Renal pelvis (tissue), 4 donors: Measurements from ENCODE around the gene PLPP6. TPM values are rescaled to one million over a fixed set of nuclear protein-coding genes. Genes with fewer than 3 reads are reported as not detected.
"Not testable (repeated sequence)": the region's sequence is repeated elsewhere in the genome, so short reads cannot be mapped to it uniquely, and the experiment has no call there.

ENCODE experiments used
- DNase-seq: peaks from one replicate; pipeline ENCODE4 v3.0.0-alpha.2; 2013
- polyA plus RNA-seq, 3 donors: library from polyadenylated mRNA; unstranded; fragments of 120-200 nt; gene quantifications; one replicate each; pipeline ENCODE4 v1.2.1, GENCODE V29; 2013; ENCODE audit not compliant: insufficient read length in 3 of 3

Gene PLPP6
- polyA plus RNA-seq, 3 donors = 16.2 to 18.1 (median 17.3) TPM

DNA sequence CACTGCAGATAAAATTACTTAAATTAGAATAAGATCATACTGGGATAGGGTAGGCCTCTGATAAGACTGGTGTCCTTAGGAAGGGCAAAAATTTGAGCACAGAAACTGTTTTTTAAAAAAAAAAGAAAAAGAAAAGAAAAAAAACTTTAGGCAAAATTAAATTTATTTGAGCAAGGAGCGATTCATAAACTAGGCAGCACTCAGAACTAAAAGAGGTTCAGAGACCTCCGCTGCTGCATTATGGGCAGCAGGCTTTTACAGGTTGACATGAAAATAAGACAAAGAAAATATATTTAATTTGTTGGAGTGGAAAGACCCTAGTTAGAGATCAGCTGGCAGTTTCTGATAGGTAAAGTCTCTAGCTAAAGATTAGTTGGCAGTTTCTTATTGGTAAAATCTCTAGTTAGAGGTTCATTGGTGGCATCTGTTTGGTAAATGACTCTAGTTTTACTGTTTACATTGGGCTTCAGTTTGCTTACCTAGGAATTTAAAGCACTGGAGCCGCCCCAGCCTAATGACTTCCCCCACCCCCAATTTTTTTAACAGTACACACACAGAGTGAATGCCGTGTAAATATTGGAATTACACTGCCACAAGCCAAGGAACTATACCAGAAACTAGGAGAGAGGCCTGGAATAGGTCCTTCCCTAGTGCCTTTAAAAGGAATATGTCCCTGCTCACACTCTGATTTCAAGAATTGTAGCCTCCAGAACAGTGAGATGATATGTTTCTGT, 4.5 kb upstream of the PLPP6 start:
- no peak for DNase-seq

DNA sequence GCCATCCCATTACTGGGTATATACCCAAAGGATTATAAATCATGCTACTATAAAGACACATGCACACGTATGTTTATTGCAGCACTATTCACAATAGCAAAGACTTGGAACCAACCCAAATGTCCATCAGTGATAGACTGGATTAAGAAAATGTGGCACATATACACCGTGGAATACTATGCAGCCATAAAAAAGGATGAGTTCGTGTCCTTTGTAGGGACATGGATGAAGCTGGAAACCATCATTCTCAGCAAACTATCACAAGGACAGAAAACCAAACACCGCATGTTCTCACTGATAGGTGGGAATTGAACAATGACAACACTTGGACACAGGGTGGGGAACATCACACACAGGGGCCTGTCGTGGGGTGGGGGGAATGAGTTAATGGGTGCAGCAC, 1.4 kb upstream of the PLPP6 start:
- not testable (repeated sequence) for DNase-seq

DNA sequence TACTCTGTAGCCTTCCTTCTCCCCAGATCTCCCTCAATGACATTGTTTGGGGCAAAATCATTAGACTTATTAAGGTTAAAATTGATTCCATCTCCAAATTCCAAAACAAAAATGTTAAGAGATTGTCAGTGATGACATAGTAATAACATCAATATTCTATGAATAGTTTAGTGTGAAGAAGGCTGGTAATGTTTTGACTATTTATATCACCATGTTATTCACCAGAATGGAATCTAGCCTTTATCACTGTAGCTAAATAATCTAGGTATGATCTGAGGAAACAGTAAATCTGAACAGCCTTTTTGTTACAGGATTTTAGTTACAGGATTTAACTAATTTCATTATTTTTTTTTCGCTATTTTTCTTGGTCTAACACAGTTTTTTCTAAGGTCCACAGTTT, 929 bp upstream of the PLPP6 start:
- DNase-seq = no peak

DNA sequence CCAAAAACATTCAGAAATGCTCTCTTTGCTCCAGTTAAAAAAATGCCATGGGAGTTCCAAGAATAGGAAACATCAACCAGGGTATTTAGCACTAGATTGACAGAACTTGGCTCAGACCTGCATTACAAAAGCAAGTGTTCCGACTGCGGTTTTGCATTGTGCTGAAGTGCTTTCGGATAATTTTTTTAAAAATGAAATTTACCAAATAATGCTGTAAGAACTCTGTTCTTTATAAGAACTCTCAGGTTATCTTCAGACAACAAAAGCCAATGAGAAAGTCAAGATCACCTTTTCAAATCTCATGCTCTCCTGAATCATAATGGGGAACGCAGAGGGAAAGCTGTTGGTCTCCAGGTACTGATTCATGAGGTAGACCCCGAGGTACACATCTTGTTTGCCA, 483 bp upstream of the PLPP6 start:
- no peak for DNase-seq

DNA sequence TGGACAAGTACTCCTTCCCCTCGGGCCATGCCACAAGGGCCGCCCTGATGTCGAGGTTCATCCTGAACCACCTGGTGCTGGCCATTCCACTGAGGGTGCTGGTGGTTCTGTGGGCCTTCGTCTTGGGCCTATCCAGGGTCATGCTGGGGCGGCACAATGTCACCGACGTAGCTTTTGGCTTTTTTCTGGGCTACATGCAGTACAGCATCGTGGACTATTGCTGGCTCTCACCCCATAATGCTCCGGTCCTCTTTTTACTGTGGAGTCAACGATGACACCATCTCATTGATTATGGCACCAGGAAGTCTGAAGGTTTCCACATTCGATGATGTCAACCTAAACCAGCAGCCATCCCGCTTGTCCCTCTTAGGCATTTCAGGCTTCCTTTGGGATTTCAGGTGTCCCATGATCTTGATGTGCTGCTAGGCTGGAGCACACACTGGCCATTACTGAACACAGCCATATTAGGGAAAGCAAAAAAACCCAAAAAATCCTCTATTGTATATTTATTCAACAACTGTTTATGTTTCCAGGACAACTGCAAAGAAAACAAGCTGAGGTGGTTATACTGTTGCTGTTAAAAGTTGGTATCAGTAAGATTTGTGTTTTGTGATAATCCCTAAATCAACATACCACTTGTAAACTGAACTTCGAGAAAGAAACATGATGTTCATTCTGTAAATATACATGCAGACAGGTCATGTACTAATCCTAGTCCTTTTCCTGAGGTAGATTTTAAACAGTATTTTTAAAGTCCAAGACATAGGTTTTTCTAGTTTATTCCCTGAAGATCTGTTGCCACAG, 1.1 kb downstream of the PLPP6 start:
- no peak for DNase-seq

DNA sequence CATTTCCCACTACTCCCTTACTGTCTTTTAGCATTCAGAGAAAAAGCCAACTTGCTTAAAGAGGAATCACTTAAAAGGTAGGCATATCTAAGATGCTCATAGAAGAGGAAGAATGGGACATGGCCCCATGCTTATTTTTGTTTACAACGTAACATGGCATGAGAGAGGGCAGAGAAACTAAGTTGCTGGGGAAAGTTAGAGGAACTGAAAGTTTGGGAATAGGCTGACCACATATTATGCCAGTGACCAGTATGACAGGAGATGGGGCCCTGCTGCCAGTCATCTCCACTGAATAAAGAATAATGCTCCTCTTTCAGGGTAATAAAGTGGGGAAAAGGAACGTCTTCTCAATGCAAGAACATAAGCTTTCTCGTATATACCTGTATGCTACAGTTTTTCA, 1.9 kb downstream of the PLPP6 start:
- no peak for DNase-seq

DNA sequence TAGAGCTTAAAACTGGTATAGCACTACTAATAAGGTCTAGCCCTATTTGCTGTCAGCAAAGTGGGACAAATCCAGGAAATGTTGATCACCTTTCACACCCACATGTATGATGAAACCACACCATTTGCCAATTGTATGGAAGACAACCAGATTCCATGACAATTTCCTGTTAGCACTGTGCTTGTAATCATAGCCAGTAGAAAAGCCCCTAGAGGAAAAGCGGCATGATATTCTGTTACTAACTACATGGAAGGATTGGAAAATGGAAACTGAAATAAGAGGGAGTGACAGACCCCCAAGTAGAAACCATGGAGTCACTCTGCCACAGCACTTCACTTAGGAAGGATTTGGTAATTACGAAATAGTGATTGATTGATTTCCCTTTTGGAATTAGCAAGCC, 3.3 kb downstream of the PLPP6 start:
- DNase-seq = no peak

DNA sequence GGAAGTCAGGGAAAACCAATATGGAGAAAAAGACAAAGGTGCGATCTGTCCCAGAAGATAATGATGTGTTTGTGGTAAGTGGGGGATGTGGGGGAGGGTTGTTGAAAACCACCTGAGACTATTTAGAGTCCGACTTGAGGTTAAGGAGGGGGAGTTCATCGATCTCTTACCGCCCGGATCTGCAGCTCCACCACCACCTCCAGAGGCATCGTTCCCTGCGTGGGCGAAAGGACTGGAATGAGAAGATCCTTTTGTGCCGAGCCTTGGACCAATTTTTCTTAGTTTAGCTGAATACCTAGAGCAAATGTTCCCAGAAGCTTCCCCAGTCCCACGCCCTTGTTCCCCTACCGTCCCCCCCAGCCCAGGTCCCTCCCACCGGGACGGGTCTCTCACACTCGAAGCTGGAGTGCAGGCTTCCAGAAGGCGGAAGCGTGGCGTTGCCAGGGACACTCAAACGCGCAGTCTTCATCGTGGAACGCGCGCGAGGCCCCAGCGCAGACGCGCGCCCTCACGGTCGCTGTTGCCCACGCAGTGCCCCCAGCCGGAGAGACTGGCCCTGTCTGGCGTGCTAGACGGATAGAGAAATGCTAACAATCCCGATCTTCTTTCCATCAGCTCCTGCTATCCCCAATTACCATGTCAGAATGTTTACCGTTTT, 4.1 kb downstream of the PLPP6 start, which contains the start of gene SPATA6L:
SPATA6L (minus strand) TSS at position 439 of the 658 bp plus-strand sequence; CDS start at position 209, 230 bp downstream.
- peak; percentile 62 for DNase-seq

DNA sequence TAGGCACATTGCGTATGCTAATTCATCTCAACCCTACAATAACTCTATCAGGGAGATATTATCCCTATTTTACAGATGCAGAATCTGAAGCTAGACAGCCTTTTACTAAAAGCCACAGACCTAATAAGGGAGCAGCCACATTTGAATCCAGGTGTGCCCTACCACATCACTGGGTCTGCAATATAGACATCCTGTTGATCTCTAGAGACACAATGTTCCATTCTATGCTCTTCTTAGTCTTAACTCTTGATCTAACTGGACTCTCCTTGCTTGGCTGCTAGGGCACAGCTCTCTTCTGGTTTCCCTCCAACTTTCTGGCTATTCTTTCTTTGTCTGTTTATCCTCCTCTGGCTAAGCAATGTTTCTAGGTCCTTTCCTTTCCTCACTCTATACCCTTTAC, 5.6 kb downstream of the PLPP6 start:
- DNase-seq = no peak

DNA sequence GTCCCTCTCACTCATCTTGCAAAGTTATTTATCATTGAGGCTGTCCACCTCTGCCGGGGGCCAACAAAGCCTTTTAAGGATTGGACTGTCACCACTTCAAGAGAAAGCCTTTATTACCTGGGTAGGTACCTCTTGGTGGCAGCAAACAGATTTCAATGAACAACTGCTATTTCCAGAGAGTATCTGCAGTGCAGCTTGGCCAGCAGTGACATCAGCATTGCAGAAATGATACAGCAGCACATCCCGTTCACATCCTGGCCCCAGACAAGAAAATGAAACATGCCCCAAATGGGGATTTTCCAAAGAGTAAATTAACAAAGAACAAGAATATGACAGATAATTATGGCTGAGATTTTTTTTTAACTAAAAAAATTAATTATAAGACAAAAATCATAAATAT, 6.5 kb downstream of the PLPP6 start:
- no peak for DNase-seq

DNA sequence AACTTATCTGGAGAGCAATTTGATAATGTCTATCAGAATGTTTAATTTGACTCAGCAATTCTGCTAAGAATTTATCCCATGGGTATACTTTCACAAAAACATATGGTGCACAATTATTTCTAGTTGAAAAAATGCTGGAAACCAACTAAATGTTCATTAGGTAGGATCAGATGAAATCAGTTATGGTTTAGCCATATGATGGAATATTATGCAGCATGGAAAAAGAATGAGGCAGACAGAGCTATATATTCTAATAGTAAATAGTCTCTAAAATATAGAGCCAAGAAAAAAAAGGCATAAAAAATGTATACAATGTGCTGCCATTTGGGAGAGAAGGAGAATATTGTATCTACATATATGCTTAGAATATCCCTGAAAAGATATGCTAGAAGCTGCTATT, 7.8 kb downstream of the PLPP6 start:
- no peak for DNase-seq

DNA sequence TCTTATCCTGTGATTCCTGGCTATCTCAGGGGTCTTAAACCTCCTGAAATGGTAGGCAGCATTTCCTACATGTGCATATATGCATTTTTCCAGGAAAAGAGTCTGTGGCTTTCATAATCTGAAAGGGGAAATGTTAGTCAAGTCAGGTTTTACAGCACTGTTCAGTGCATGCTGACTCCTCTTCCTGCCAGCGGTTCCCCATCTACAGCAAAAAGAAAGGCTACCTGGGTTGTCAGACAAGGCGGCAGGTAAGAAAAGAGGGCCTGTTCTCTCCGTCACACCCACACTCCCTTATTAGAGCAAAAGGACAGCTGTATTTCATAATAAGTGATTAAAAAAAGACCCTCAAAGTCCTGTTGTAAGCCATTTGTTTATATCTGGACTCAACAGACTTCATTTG, 8.5 kb downstream of the PLPP6 start:
- DNase-seq = no peak

DNA sequence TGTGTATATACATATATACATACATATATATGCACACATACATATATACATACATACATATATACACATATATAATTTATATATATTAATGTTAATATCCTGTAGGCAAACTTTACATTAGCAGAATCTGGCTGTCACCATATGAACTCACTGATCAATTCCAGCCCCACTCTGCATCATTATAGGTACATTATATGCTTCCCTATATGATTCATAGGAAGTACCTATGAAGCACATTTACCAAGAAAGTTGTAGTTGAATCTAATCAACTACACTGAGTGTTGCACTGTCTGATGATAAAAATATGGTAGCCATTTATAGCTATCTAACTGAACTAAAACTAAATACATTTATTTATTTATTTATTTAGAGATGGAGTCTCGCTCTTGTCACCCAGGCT, 9.6 kb downstream of the PLPP6 start:
- DNase-seq = no peak

DNA sequence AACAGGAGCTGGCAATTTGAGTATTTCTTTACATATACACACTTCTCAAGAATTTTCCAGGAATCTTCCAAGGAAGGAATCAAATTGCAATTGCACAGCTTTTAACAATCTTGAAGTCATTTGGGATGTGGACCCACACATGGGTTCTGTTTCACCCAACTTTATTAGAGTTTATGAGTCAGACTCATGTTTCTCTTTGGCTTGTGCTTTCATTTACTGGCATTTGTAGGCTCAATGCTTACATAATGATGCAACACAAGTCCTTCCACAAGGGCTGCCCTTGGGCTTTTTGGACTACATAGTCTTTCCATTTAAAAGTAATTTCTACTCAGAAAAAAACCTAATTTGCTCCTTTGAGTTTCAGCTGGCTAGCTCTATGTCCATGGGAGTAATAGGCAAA, 12.7 kb downstream of the PLPP6 start:
- DNase-seq = no peak

DNA sequence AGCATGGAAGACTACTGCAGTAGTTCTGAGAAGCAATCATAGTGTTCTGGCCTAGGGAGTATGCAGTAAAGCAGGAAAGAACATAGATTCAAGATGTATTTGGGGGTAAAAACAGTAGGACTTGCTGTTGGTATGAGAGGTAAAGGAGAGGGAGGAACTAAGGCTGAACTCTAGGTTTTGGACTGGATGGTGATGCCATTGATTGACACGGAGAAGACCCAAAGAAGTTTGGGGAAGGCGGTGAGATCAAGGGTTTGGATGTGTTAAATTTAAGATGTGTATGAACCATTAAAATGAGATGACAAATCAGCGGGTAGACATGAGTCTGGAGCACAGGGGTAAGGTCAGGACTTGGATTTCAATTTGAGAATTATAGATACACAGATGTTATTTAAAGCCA, 15.3 kb downstream of the PLPP6 start:
- no peak for DNase-seq

DNA sequence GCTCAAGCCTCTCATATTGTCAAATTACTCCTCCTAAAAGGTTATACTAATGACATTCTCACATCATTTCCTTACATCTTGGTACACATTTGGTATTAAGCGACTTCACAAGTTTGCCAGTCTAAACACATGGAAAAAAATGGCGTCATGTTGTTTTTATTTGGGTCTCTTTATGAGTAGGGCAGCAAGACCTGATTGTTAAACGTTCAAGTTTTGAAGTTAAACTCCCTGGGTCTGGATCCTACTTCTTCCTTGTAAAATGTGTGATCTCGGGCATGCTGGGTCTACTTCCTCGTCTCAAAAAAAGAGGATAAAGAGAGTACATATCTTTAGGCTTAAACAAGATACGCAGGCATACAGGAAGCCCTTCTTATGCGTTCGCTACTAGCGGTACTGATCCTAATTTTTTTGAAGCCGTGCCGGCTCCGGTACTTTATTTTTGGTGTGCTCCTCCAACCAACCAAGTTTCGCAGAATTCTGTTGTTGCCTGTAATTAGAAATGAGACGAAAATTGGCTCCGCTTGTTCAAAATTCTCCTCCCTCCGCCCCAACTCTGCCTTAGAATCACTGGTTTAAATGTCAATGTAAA, 16.7 kb downstream of the PLPP6 start:
- peak; percentile 42 for DNase-seq

DNA sequence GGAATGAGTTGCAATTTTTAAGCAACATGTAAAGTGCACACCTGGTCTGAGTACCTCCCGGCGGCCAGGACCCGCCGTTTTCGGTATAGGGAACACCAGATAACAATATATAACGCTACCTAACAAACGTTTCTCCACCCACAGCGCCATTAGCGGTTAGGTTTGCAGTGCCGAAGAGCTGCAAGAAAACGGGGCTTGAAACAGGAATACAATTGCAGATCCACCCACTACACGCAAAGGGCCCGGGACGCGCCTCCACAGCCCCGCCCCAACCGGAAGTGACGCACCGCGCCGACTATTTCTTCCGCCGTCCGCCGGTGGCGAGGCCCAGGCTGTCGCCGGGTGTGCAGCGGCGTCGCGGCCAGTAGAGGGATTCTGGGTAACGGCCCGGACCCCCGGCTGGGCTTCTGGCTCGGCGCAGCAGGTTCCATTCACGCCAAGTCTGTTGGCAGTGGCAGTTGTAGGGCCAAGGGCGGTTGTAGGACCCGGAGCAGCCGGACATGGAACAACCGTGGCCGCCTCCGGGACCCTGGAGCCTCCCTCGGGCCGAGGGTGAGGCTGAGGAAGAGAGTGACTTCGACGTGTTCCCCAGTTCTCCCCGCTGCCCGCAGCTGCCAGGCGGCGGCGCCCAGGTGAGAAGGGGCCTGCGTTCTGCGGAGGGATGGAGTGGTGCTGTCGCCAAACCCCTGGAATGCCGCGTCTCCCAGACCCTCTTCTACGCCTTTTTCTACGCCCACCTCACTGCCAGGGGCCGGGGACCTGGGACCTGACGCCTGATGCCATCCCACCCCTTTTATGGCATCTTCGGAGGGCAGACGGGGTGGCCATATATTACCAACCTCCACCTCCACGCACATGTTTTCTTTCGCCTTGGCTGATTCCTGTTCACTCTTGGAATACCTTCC, 17.4 kb downstream of the PLPP6 start, which contains the start of gene CDC37L1:
CDC37L1 (plus strand) TSS at position 302 of the 905 bp plus-strand sequence; CDS start at position 501, 199 bp downstream.
- DNase-seq = peak; percentile 97

DNA sequence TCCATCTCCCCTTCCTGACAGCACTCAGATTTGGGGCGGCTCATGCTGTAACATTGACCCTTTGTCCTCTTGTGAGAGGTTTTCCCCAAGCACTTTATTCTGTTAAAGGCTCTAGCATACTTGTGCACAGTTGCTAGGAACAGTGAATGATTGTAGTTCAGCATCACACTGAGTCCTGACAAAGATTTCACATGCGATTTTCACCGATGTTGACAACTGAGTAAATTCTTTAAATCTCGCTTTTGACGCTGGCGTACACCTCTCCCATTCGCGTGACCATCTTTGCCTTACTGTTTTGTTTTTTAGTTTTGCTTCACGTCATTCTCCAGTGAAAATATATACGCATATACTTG, 18.1 kb downstream of the PLPP6 start:
- DNase-seq = no peak

DNA sequence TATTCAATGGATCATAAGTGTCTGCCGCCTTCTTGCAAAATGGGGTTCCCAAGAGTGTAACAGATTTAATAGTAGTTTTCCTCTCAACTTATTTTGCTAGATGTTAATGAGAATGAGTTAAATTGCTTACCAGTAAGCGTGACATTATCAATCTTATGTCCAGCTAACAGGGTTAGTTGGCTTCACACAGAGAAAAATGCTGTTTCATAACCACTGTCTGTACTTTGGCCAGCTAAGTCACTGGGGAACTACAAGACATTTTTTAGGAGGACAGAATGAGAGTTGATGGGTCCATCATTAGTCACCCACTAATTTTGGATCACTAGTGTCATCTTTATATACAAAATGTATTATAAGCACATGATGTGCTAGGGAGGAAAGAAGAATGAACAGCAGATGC, 18.7 kb downstream of the PLPP6 start:
- no peak for DNase-seq

DNA sequence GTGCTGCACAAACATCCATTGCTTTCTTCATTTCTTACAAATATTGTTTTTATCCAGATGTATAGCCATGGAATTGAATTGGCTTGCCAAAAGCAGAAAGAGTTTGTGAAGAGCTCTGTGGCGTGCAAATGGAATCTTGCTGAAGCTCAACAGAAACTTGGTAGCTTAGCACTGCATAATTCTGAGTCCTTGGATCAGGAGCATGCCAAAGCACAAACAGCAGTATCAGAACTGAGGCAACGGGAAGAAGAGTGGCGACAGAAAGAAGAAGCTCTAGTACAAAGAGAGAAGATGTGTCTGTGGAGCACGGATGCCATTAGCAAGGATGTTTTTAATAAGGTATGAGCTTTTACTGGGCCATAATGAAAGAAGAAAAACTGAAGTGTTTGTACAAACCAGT, 22.7 kb downstream of the PLPP6 start:
- no peak for DNase-seq

DNA sequence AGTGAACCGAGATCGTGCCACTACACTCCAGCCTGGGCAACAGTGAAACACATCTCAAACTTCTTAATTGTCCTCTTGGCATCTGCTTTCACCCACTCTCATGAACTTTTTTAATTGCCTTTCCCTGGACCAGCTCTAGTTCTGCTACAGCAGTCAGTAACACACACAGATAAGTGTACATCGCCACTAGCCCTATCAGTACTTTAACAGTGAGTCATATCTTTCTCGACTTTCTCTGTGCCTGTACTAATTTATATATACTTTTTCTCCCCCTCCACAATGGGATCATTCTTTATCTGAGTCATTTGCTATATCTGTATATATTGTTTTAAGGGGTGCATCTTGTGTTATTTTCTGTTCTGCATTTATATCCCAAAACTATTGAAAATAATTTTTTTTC, 24.0 kb downstream of the PLPP6 start:
- DNase-seq = no peak
